Activated CD8-positive, alpha-beta T cell treated with anti-CD3 and anti-CD28 coated beads for 36 hours (primary cell): ENCODE results near the gene KRTAP10-3. TPM values are rescaled to one million over a fixed set of nuclear protein-coding genes. Genes with fewer than 3 reads are reported as not detected.

Source experiments
- ATAC-seq: fragments of 200-7000 bp; cut with Tn5 transposase; one replicate; pipeline ENCODE4 v1.10.0; 2021; ENCODE audit warnings: mild to moderate bottlenecking, moderate library complexity
- CTCF ChIA-PET: fragments of 350-600 bp; sonication (Branson Sonifier 250); formaldehyde crosslinking; loops from one replicate; lab custom pipeline; 2021; ENCODE audit warnings: antibody characterized with exemption; lab: Charles Lee
- POLR2A ChIA-PET: fragments of 350-600 bp; sonication (Branson Sonifier 250); formaldehyde crosslinking; loops from one replicate; lab custom pipeline; 2021; ENCODE audit warnings: antibody characterized with exemption; lab: Charles Lee
- DNase-seq: peaks from one replicate; pipeline ENCODE4 v3.0.0-alpha.2; 2020
- H3K27ac Mint-ChIP-seq: one replicate; pipeline ENCODE4 v1.8.0; 2021; ENCODE audit warnings: mild to moderate bottlenecking, mixed read lengths
- H3K27me3 Mint-ChIP-seq: one replicate; pipeline ENCODE4 v1.8.0; 2021; ENCODE audit warnings: mixed read lengths
- H3K36me3 Mint-ChIP-seq: one replicate; pipeline ENCODE4 v1.8.0; 2021; ENCODE audit warnings: low read depth, mixed read lengths
- H3K4me1 Mint-ChIP-seq: one replicate; pipeline ENCODE4 v1.8.0; 2021; ENCODE audit warnings: low read depth, mixed read lengths
- H3K4me3 Mint-ChIP-seq: one replicate; pipeline ENCODE4 v1.8.0; 2021; ENCODE audit warnings: mild to moderate bottlenecking, moderate library complexity, mixed read lengths
- H3K9me3 Mint-ChIP-seq: one replicate; pipeline ENCODE4 v1.8.0; 2021; ENCODE audit warnings: mixed read lengths
- intact Hi-C: fragments of 100-400 bp; cut with micrococcal nuclease; formaldehyde crosslinking; loops from one replicate; pipeline ENCODE4 v1.10.0; 2022
- total RNA-seq, 2 experiments: library from RNA; stranded (reverse); gene quantifications; one replicate each; pipeline ENCODE4 v1.2.3, GENCODE V29; 2021
- TF ChIP-seq, protein P1 (sequence below): fragments of 200-600 bp; IDR thresholded peaks from one replicate; pipeline ENCODE4 v1.8.0; 2022; ENCODE audit warnings: antibody characterized with exemption, mild to moderate bottlenecking

KRTAP10-3 gene
- total RNA-seq, 2 experiments from 2014 or later, result not detected

DNA sequence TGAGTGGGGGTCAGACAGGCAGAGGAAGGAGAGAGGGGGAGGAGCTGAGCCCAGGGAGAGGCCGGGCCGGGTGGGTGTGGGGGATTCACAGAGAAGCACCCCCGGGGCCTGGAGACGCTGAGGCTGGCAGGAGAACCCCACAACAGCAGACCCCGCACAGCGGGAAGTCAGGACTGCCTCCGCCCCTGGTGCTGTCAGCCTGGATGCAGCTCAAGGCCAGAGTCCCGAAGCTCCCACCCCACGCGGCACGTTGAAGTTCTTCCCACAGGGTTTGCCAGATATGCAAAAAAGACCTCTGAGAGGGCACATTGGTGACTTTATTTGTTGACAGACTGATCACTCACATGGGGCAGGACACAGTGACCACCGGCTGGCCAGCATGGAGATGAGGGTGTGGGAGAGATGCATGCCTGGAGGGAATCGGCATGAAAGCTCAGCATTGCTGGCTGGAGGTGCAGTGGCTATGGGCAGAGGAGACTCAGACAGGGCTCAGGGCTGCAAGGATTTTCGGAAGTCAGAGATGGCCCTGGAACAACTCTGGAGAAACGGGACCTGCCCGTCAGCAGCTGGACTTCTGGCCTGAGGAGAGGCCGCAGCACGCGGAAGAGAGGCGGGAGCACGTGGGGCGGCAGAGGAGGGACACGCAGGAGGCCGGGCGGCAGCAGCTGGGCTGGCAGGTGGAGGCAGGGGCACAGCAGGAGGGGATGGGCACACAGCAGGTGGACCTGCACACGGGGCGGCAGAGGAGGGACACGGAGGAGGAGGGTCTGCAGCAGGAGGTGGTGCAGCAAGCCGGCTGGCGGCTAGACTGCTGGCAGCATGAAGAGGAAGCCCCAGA, 885 bp downstream of the KRTAP10-3 start:
- H3K36me3 Mint-ChIP-seq, result no peaks in the 10 kb centered on the region
- no peaks in the 10 kb centered on the region for H3K4me1 Mint-ChIP-seq
- TF ChIP-seq, protein P1, sequence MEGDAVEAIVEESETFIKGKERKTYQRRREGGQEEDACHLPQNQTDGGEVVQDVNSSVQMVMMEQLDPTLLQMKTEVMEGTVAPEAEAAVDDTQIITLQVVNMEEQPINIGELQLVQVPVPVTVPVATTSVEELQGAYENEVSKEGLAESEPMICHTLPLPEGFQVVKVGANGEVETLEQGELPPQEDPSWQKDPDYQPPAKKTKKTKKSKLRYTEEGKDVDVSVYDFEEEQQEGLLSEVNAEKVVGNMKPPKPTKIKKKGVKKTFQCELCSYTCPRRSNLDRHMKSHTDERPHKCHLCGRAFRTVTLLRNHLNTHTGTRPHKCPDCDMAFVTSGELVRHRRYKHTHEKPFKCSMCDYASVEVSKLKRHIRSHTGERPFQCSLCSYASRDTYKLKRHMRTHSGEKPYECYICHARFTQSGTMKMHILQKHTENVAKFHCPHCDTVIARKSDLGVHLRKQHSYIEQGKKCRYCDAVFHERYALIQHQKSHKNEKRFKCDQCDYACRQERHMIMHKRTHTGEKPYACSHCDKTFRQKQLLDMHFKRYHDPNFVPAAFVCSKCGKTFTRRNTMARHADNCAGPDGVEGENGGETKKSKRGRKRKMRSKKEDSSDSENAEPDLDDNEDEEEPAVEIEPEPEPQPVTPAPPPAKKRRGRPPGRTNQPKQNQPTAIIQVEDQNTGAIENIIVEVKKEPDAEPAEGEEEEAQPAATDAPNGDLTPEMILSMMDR, result no peak
- ATAC-seq (no peak), DNase-seq (no peak)
- no peak overlapping the region for H3K4me3 Mint-ChIP-seq
- POLR2A ChIA-PET, result interaction anchor here (1.5 kb wide), 1 partner anchor 21 kb away, joined by 3 read pairs; no protein-coding TSS in a partner anchor
- intact Hi-C loops, result no loop called here
- CTCF ChIA-PET, result no interaction called here
- H3K9me3 Mint-ChIP-seq, result peaks cover 25% of the 10 kb centered on the region
- no peak overlapping the region for H3K27ac Mint-ChIP-seq
- H3K27me3 Mint-ChIP-seq, result no peaks in the 10 kb centered on the region

DNA sequence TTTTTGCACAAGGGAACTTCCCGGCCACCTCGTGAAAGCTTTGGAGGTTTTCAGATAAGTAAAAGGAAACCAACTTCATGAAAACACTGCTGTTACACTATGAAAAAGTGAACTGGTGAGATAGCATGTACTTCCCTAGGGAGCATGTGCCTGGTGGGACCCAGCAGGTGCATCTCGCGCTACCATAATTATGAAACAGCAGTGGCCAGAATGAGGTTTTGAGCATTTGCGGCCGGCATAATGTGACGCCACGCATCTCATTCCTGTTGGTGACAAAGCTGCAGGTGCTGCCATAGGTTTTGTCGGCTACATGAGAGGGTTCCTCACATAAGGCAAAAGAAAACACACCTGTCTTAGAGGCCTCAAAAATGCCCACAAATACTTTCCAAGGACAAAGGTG, 1.7 kb downstream of the KRTAP10-3 start:
- ChIA-PET CTCF (no interaction called here), POLR2A (interaction anchor here (1.5 kb wide), 1 partner anchor 20 kb away, joined by 3 read pairs; no protein-coding TSS in a partner anchor)
- no peak for DNase-seq
- Mint-ChIP-seq H3K9me3 (peaks cover 17% of the 10 kb centered on the region), H3K27ac (no peak overlapping the region), H3K4me1 (no peaks in the 10 kb centered on the region), H3K27me3 (no peaks in the 10 kb centered on the region), H3K4me3 (no peak overlapping the region), H3K36me3 (no peaks in the 10 kb centered on the region)
- intact Hi-C loops, result no loop called here
- no peak for ATAC-seq
- TF ChIP-seq, protein P1, result no peak

DNA sequence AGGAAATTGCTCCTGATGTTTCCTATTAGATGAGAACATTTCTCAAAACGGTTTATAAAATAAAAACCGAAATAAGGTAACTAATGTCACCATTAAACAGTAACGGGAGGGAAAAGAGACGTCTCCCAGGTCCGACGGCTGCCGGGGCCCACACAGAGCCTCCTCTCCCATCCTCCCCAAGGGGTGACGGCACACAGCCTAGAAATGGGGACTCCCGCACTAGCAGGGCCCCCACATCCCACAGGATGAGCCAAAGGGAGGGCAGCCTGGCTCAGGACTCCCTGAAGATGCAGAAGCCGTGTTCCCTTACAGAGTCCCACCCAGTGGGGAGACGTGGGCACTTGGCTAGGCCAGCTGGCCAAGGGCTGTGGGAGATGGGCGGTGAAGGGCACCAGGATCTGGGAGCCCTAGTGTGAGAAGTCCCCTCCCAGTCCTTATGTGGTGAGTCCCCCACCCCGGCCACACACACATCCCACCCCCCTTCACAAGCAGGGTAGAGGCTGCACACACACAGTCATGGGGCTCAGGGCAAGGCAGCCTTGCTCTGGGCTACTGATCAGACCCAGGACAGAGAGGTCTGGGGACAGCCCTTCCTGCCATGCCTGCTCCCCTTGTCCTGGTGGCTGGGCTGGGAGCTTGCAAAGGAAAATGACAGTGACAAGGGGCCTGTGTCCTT, 3.3 kb downstream of the KRTAP10-3 start:
- CTCF ChIA-PET, result no interaction called here
- intact Hi-C loops, result no loop called here
- POLR2A ChIA-PET, result no interaction called here
- Mint-ChIP-seq H3K27me3 (no peaks in the 10 kb centered on the region), H3K36me3 (no peaks in the 10 kb centered on the region), H3K9me3 (peaks cover 5% of the 10 kb centered on the region), H3K4me3 (no peak overlapping the region), H3K27ac (no peak overlapping the region), H3K4me1 (no peaks in the 10 kb centered on the region)
- DNase-seq (no peak), ATAC-seq (no peak)
- TF ChIP-seq, protein P1, result no peak

DNA sequence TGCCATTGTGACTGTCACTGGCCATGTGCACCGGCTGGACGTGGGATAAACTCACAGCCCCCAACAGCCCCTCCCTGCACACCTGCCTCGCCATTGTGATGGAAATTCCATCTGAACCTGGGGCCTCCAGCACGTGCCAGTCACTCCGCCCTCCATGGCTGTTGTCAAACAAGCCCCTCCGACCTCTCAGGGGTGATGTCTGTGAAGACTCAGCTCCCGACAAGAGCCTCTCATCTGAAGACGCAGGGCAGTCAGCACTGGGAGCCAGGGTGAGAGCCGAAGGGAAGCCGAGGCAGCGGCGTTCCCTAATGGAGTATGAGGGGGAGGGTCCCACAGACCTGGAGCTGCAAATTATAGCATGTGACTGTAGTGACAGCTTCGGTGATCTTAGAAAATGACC, 5.9 kb downstream of the KRTAP10-3 start:
- CTCF ChIA-PET, result no interaction called here
- ATAC-seq (no peak), DNase-seq (no peak)
- Mint-ChIP-seq H3K9me3 (peaks cover 5% of the 10 kb centered on the region), H3K27me3 (no peaks in the 10 kb centered on the region), H3K27ac (no peak overlapping the region), H3K36me3 (peaks cover under 1% of the 10 kb centered on the region), H3K4me1 (peaks cover 19% of the 10 kb centered on the region), H3K4me3 (no peak overlapping the region)
- POLR2A ChIA-PET, result no interaction called here
- TF ChIP-seq, protein P1, result no peak
- intact Hi-C loops, result no loop called here

DNA sequence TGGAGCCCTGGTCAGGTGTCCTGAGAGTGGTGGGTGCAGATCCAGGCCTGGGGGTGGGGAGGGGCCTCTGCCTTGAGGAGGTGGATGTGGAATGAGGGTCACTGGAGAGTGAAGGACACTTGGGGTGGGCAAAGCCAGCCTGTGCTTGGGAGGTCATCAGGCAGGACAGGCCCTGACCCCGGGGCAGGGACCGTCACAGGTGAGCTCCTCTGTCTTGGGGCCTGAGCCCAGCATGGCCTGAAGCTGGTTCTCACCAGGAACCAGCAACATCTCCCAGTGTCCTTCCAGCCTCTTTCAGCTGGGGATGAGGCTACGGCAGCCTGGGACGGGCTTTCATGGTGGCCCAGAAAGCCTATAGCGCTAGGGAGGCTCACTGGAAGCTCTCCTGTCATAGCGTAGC, 6.5 kb downstream of the KRTAP10-3 start:
- ChIA-PET CTCF (no interaction called here), POLR2A (no interaction called here)
- Mint-ChIP-seq H3K9me3 (peaks cover 11% of the 10 kb centered on the region), H3K36me3 (peaks cover 6% of the 10 kb centered on the region), H3K4me1 (peaks cover 24% of the 10 kb centered on the region), H3K4me3 (no peak overlapping the region), H3K27me3 (no peaks in the 10 kb centered on the region), H3K27ac (no peak overlapping the region)
- intact Hi-C loops, result no loop called here
- ATAC-seq (no peak), DNase-seq (no peak)
- TF ChIP-seq, protein P1, result no peak
